ENCODE results near the gene TSC22D1.

- no peak for TF ChIP-seq POLR2AphosphoS5 (IDR thresholded peaks at IDR 0.05; ENCODE audit: borderline replicate concordance, low read depth, low read length)
- no peak for TF ChIP-seq EZH2 (IDR thresholded peaks at IDR 0.05)
Observed at GRCh38 chr13:44504116-44504515, 72.0 kb downstream of the TSC22D1 start.
